GM21723 (cell line): ENCODE measurements around the gene CELF2.
A peak's percentile ranks its signal among the peaks of the same experiment; 100 is the strongest.

Experiments
- ATAC-seq: cut with Tn5 transposase; IDR thresholded peaks from one replicate; pipeline ENCODE4 v1.9.1; 2021; ENCODE audit warnings: mild to moderate bottlenecking, moderate library complexity; ENCODE audit not compliant: unreplicated experiment

CELF2 gene

DNA sequence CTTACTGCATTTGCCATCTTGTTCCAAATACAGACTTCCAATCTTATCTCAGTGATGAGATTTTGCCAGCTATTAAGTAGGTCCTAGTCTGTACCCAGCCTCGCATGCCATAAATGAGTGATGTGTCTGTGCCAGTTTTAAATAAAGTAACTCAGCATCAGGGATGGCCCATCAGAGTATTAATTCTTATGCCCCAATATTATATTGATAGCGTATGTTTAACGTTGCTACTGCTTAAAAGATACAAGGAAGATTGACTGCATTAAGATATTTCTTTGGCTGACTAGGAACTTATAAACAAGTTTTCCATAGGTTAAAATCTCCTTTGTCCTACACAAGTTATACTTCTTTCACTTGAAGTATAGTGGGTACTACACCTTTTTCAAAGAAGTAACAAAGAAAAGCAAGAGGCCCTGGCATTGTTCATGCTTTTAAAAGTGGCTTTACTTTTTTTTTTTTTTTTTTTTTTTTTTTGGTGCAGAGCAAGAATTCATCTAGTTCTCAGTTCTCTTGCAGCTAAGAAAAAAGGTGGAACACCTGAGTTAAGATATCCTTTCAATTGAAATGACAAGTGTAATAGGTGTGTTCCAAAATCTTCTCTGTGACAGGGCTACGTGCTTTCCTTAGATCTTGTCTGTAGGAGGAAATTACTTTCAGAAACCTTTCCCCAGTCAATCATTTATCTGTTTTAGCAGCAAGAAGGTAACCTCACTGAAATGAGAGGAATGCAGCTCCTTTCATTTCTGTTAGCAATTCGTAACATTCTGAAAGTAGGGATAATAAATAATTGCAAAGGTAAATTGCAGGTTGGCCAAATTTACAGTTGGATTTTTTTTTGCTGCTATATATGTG is 245.0 kb downstream of the CELF2 start:
- no peak for ATAC-seq

- ATAC-seq = no peak
Measured at GRCh38 chr10:11263767-11264166, 246.1 kb downstream of the CELF2 start.

- no peak for ATAC-seq
Measured at GRCh38 chr10:11264296-11265048, 246.8 kb downstream of the CELF2 start.

DNA sequence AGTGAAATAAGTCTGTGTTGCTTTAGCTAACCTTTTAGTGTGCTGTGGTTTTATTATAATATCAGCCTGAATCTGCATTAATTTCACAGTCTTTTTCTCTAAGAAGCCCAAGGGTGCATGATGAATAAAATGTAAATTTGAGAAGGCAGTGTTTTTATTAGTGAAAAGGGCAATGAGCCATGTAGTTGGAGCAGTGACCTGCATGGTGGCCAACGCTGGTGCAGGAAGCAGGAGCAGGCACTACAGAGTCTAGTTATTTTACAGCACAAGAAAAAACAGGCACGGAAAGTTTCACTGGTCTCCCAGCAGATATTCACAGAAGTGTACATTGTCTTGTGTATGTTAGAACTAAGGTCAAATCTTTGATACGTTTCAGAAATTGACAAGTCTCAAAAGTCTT is 247.8 kb downstream of the CELF2 start:
- ATAC-seq = no peak

DNA sequence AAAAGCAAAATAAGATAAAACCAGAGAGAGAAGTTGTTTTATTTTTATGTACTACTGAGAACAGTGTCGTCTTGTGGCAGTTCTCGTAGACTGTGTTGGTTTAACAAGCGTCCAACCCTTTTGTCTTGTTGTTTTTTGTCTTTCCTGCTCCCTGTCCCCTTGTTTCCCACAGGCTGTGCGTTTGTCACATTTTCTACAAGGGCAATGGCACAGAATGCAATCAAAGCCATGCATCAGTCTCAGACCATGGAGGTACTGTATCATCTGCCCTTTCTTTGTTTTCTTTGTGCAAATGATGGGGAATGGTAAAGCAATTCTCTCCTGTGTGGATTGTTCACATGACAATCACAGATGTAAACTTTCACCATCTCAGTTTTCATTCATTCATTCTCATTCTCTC is 248.8 kb downstream of the CELF2 start:
- ATAC-seq = no peak

GRCh38 chr10:11270135-11270857 is 252.6 kb downstream of the CELF2 start:
- peak; percentile 85 for ATAC-seq

DNA sequence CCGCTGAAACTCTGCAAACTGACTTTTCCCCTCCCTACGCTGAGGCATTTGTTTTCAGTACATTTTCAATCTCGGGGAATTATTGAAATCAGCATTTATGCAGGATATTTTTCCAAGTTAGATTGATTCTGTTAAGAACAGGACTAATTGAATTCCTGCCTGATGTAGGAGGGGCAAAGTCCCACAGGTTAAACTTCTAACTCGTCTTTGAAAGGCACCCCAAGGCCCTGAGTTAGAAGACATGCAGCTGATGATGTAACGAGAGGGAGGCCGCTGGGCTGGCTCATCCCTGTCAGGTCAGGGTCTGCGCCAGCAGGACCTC is 253.1 kb downstream of the CELF2 start:
- no peak for ATAC-seq

DNA sequence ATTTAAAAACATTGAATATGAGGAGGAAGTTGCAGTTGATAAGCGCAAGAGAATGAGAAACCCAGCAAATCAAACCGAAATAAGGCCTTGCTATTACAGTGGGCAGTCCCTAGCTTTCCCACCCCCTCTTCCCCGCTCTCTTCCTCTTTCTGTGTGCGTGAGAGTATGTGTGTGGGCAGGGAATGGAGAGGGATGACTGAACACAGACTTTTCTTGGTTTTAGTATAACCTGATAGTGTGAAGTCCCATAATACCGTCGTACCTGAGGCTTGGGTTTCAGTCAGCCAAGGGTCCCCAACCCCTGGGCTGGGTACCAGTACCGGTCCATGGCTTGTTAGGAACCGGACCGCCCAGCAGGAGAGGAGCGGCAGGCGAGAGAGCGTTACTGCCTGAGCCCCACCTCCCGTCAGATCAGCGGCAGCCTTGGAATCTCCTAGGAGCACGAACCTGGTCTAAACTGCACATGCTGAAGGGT is 255.3 kb downstream of the CELF2 start:
- ATAC-seq = peak; percentile 54

GRCh38 chr10:11274452-11274851 is 256.8 kb downstream of the CELF2 start:
- ATAC-seq = no peak

GRCh38 chr10:11275651-11276050 is 258.0 kb downstream of the CELF2 start:
- ATAC-seq = no peak

DNA sequence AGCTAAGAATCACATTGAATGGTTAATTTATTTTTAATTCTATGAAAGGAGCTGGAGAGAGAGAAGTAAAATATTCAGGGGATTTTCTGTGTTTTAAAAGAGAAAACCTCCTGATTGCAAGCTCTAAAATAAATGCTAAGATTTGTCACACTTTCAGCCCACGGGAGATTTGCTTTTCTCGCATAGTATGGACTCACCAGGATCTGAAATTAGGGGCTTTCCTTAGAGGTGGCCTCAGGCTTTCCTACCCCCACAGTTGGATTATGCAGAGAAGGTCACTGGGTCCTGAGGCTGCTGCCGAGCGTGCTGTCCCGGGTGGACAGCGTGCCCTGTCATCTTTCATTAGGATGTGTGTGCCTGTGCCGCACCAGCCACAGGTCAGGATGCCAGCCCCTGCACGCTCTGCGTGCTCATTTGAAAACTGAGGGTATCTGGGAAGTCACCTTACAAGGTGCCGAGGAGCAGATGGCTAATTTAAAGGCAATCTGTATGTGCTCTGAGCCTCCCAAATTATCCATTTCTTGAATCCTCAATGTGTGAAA is 258.8 kb downstream of the CELF2 start:
- ATAC-seq = no peak

DNA sequence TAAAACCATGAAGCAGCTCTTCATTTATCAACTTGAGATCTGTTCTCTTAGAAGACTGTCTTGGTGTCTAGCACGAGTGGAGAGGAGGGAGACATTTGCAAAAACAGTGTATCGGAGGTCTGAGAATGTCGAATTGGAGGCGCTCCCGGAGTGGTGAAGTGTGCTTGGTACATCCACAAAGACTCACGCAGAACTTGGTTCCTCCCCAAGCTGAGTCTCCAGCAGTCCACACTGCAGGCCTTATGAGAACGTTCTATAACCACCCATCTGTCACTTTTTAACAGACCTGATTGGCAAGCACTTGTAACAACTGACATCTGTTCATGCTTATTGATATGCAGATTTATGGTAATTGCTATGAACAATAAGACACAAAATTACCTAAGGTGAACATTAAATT is 261.6 kb downstream of the CELF2 start:
- ATAC-seq = no peak

GRCh38 chr10:11280187-11280932 is 262.7 kb downstream of the CELF2 start:
- no peak for ATAC-seq

GRCh38 chr10:11282156-11282555 is 264.5 kb downstream of the CELF2 start:
- ATAC-seq = no peak

GRCh38 chr10:11282661-11283060 is 265.0 kb downstream of the CELF2 start:
- no peak for ATAC-seq

DNA sequence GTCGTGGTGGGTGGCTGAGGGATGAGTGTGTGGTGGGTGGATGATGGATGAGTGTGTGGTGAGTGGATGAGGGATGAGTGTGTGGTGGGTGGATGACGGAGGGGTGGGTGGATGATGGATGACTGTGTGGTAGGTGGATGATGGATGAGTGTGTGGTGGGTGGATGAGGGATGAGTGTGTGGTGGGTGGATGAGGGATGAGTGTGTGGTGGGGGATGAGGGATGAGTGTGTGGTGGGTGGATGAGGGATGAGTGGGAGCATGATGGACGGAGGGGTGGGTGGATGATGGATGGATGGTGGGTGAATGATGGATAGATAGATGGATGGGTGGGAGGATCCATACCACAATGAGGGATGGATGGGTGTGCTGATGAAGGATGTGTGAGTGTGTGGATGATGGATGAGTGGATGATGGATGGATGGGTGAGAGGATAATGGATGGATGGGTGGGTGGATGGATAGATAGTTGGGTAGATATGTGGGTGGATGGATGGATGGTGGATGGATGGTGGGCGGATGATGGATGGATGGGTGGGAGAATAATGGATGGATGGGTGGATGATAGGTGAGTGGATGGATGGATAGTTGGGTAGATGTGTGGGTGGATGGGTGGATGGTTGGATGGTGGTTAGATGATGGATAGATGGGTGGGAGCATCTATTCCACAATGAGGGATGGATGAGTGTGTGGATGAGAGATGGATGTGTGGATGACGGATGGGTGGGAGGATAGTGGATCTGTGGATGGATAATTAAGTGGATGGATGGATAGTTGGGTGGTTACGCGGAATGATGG is 266.8 kb downstream of the CELF2 start:
- ATAC-seq = no peak

DNA sequence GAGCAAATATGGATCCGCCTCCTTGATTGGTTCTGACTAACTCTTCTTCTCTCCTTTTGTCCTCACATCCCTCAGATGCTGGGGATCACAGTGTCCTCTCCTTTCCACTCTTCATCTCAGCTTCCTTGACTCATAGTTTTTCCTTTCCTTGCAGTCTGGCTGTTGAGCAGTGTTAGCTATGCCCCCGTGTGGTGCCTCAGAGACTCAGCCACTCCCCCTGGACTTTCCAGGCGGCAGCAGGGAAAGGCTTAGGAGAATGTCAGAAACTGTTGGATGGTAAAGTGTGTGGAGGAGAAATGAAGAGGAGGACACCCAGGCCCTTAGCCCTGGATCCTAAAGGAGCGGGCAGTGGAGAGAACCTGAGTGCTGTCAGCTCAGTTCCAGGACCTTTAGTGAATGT is 267.5 kb downstream of the CELF2 start:
- no peak for ATAC-seq

- peak; percentile 94 for ATAC-seq
Measured at GRCh38 chr10:11286261-11286852, 268.7 kb downstream of the CELF2 start.

DNA sequence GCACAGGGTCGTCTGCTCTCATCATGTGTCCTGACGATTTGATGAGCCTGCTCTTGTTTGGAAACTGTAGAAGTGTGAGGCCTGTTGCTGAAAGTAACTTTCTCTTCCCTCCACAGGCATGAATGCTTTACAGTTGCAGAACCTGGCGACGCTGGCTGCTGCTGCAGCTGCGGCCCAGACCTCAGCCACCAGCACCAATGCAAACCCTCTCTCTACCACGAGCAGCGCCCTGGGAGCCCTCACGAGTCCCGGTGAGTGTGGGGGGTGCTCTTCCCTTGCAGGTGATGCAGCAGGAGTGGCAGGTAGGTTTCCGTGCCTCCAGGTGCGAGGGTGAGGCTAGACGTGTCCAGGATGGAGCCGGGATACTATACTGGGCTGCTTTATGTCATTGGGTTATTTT is 270.6 kb downstream of the CELF2 start:
- ATAC-seq = no peak
